Transverse colon (tissue), 4 donors: Measurements from ENCODE around the gene ARHGAP31. TPM values are rescaled to one million over a fixed set of nuclear protein-coding genes. Genes with fewer than 3 reads are reported as not detected.

Source experiments
- DNase-seq: peaks from one replicate; pipeline ENCODE4 v3.0.0-alpha.2; 2019
- H3K27ac ChIP-seq, 4 donors: fragments of 200-600 bp; sonication (generic); 2 replicates each; pipeline ENCODE4 v1.5.1; 2016 to 2018; ENCODE audit warnings: inconsistent platforms in 4 of 4
- H3K27me3 ChIP-seq: fragments of 200-600 bp; sonication (generic); 2 replicates; pipeline ENCODE4 v1.5.1; 2017; ENCODE audit warnings: inconsistent platforms
- H3K36me3 ChIP-seq, 4 donors: fragments of 200-600 bp; sonication (generic); 2 replicates each; pipeline ENCODE4 v1.5.1; 2017 to 2019; ENCODE audit warnings: inconsistent platforms in 4 of 4
- H3K4me1 ChIP-seq, 4 donors: fragments of 200-600 bp; sonication (generic); 2 replicates each; pipeline ENCODE4 v1.5.1; 2017 to 2020; ENCODE audit warnings: inconsistent platforms in 4 of 4
- H3K4me3 ChIP-seq, 4 donors: fragments of 200-600 bp; sonication (generic); 1 replicate in 1 of 4; 2 replicates in 3 of 4; pipeline versions ENCODE4 v1.5.1 to v1.6.1; 2017 to 2019; ENCODE audit warnings: inconsistent platforms in 4 of 4
- H3K9me3 ChIP-seq, 2 donors: fragments of 200-600 bp; sonication (generic); 2 replicates each; pipeline ENCODE4 v1.5.1; 2017 to 2019; ENCODE audit warnings: inconsistent platforms in 2 of 2
- EP300 ChIP-seq: sonication (generic); formaldehyde crosslinking; IDR thresholded peaks from one replicate; pipeline ENCODE4 v1.6.1; 2017; ENCODE audit warnings: antibody characterized with exemption, low read depth
- POLR2A ChIP-seq: fragments of 450-650 bp; IDR thresholded peaks from one replicate; pipeline ENCODE4 v1.6.1; 2016; ENCODE audit warnings: antibody characterized with exemption, mild to moderate bottlenecking, moderate library complexity
- POLR2AphosphoS5 ChIP-seq, 3 donors: sonication (generic); formaldehyde crosslinking; IDR thresholded peaks; one replicate each; pipeline ENCODE4 v1.6.1; 2016; ENCODE audit warnings: antibody characterized with exemption in 3 of 3
- WGBS, 2 donors: methylation state at CpG; one replicate each; pipeline ENCODE4 v1.1.5; 2018; ENCODE audit warnings: low coverage in 1 of 2; 5-methylcytosine and 5-hydroxymethylcytosine counted together
- in situ Hi-C, 4 donors: fragments of 200-750 bp; cut with MboI; loops; one replicate each; pipeline versions ENCODE4 v1.15.0 to v1.15.1; 2017; ENCODE audit warnings: low sequenced_read_pairs in 3 of 4, low pct_ligation_motif_present in 1 of 4, low pct_unique_long_range_greater_than_20kb in 1 of 4
- intact Hi-C: fragments of 100-400 bp; cut with DNase I; formaldehyde crosslinking; loops from one replicate; pipeline ENCODE4 v1.15.1; 2023; ENCODE audit warnings: low total_unique reads
- total RNA-seq, 4 donors: library from RNA; depleted of rRNA; stranded (reverse); fragments of >200 nt; gene quantifications; one replicate each; pipeline ENCODE4 v1.1.0, GENCODE V29; 2016
- TF ChIP-seq, protein P1 (sequence below), 5 experiments: fragments of 200-600 bp in 3 of 5; fragments of 450-650 bp in 2 of 5; sonication (generic) in 3 of 5; IDR thresholded peaks; 1 replicate in 2 of 5; 2 replicates in 3 of 5; pipeline ENCODE4 v1.5.1; 2016 to 2017; ENCODE audit warnings: antibody characterized with exemption in 5 of 5, inconsistent platforms in 3 of 5, mild to moderate bottlenecking in 2 of 5, moderate library complexity in 1 of 5

ARHGAP31 gene
- total RNA-seq, 4 donors from 2014 or later, result 6.7 to 68.5 (median 9.6) TPM

DNA sequence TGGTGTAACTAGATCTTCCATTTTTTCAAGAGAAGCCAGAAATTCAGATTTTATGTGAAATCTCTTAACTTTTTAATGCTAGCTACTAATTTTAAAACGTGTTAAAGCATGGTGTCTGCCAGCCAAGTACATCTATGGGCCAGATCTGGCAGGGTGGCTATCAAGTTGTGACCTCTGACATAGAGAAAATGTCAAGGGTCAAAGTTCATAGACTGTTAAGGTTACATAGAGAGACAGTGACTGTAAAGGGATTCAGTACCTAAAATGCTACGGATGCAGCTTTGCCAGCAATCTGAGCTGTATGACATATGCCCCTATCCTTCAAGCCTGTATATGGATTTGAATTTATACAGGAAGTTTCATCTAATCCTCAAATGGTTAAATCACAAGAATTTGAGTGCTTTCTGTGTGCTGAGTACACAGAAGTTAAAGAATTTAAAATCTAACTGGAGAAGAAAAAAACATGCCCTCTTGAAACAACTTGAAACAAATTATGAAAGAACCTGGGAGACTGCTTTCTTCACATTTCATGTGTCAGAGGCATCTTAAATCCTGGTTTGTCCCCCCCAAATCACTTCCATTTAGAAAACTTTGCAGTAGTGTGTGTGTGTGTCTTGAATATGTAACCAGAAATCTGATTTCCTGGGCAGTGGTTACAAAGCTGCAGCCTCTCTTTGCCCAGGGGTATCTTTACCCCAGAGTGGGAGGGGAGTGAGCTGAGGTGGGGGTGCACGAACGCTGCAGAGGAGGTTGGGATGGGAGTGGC lies 895 bp upstream of the ARHGAP31 start:
- no peaks in the 10 kb centered on the region for H3K27me3 ChIP-seq
- H3K4me3 ChIP-seq, result peak overlapping the region; percentile 72 to 79 (median 76)
- WGBS, 2 donors, result 21 to 59% methylated on average over 2 to 4 of the region's 4 CpGs
- H3K9me3 ChIP-seq, result no peaks in the 10 kb centered on the region
- TF ChIP-seq EP300 (no peak), POLR2A (no peak), POLR2AphosphoS5 (IDR thresholded peaks at IDR 0.05) (no peak)
- TF ChIP-seq, protein P1, sequence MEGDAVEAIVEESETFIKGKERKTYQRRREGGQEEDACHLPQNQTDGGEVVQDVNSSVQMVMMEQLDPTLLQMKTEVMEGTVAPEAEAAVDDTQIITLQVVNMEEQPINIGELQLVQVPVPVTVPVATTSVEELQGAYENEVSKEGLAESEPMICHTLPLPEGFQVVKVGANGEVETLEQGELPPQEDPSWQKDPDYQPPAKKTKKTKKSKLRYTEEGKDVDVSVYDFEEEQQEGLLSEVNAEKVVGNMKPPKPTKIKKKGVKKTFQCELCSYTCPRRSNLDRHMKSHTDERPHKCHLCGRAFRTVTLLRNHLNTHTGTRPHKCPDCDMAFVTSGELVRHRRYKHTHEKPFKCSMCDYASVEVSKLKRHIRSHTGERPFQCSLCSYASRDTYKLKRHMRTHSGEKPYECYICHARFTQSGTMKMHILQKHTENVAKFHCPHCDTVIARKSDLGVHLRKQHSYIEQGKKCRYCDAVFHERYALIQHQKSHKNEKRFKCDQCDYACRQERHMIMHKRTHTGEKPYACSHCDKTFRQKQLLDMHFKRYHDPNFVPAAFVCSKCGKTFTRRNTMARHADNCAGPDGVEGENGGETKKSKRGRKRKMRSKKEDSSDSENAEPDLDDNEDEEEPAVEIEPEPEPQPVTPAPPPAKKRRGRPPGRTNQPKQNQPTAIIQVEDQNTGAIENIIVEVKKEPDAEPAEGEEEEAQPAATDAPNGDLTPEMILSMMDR (IDR thresholded peaks at IDR 0.05), result no peak
- intact Hi-C loops (no loop called here), in situ Hi-C loops (loop anchor here in 1 of 4 donors (25.0 kb wide), 1 partner anchor 394 kb away; the partner anchor contains the start of gene COX17)
- H3K36me3 ChIP-seq, result no peaks in the 10 kb centered on the region
- H3K27ac ChIP-seq, result peak overlapping the region; percentile 90 to 92 (median 92)
- no peak for DNase-seq
- peaks cover 6 to 37% (median 14%) of the 10 kb centered on the region in 4 donors for H3K4me1 ChIP-seq

DNA sequence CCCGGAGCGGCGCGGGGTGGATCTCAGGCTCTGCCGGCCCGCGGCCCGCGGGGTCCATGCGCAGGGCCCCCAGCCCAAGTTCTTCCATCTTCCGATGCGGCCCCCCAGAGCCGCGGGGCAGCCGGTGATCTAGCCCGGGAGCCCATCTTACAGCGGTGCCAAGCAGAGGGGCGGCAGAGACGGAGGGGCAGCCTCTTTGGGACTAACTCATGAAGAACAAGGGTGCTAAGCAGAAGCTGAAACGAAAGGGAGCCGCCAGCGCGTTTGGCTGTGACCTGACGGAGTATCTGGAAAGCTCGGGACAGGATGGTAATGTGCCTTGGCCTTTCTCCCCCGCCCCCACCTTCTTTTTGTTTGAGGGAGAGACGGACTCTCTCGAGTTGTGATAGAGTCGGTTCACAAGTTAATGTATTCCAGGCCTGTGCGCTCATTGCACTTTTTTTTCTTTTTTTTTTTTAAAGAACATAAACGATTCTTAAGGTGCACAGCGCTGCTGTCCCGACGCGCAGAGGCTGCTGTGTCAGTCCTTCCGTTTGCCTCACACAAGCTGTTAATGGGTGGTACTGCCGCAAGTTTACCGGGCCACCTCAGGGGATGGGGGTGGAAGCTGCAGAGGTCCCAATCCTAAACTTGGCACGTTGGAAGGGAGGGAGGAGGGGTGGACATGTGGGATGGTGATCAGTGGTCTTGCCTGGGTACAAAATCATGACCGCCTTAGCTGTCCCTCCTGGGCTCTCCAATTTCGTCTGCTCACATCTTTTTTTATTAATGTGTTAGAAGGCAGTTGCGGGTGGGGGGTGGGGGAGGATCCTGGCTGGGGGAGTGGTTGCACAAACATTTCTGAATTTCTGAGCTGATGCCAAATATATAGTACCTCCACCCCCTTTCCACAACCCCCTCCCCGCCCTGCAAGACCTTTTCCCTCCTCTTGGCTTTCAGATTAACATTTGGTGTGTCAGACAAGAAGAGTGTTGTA lies 801 bp downstream of the ARHGAP31 start:
- H3K27me3 ChIP-seq, result no peaks in the 10 kb centered on the region
- TF ChIP-seq POLR2AphosphoS5 (IDR thresholded peaks at IDR 0.05), result peak in 1 of 3 donors; percentile 23
- TF ChIP-seq POLR2A, result no peak
- intact Hi-C loops (loop anchor here (2.0 kb wide), 1 partner anchor 28 kb away; no protein-coding TSS in a partner anchor), in situ Hi-C loops (loop anchor here in 1 of 4 donors (25.0 kb wide), 1 partner anchor 392 kb away; the partner anchor contains the start of gene COX17)
- H3K36me3 ChIP-seq, result peaks cover 0 to 4% (median 0%) of the 10 kb centered on the region in 4 donors
- no peaks in the 10 kb centered on the region for H3K9me3 ChIP-seq
- peak overlapping the region; percentile 90 to 92 (median 92) for H3K27ac ChIP-seq
- peak; percentile 48 for DNase-seq
- H3K4me3 ChIP-seq, result peak overlapping the region; percentile 72 to 79 (median 76)
- WGBS, 2 donors, result 3 to 31% methylated on average over 4 to 26 of the region's 43 CpGs
- peaks cover 6 to 37% (median 14%) of the 10 kb centered on the region in 4 donors for H3K4me1 ChIP-seq

DNA sequence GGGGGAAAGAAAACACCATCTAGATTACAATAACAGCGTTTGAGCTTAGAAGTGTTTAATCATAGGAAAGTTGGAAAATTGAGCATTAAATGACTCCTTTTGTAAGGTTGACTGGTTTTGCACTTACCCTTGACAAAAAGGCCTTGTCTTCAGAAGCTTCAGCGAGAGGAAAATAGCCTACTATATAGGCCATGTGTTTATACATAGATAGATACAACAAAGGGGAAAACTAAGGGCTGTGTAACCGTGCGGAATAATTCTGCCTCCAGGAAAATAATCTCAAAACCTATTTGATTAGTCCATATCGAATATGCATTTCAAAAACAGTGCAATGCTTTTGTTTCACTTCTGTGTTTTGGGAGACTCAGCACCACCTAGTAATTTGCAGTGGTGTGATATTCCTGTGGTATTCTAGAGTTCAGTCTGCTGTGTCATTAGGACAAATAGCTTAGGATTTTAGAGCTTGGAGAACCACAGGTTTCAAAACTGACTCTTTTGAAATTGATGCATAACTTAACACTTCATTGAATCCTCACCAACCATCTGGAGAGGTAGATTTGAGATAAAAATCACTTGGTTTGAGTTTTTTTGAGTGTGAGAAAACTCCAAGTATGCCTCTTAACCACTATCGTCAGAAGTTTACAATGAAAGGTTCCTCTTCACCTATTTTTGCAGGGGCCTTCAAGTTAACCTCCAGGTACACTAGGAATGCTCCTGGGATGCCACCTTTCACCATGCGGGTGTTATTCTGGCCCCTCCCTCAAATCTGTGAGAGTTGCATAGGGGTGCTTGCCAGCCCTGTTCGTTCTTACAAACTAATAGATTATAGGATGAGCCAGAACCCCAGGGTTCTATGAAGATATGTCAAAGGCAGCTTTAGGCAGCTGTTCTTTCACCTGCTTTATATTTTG lies 1.9 kb downstream of the ARHGAP31 start:
- Histone ChIP-seq H3K4me3 (peak overlapping the region in 3 of 4 donors; percentile 76 to 79 (median 77)), H3K27me3 (no peaks in the 10 kb centered on the region), H3K36me3 (peaks cover 0 to 4% (median 0%) of the 10 kb centered on the region in 4 donors), H3K4me1 (peaks cover 6 to 37% (median 14%) of the 10 kb centered on the region in 4 donors), H3K9me3 (no peaks in the 10 kb centered on the region), H3K27ac (peak overlapping the region; percentile 90 to 92 (median 92))
- DNase-seq, result no peak
- in situ Hi-C loops, result loop anchor here in 1 of 4 donors (25.0 kb wide), 1 partner anchor 391 kb away; the partner anchor contains the start of gene COX17
- TF ChIP-seq EP300, result no peak
- TF ChIP-seq, protein P1 (IDR thresholded peaks at IDR 0.05), result no peak
- TF ChIP-seq POLR2AphosphoS5 (IDR thresholded peaks at IDR 0.05), result no peak
- TF ChIP-seq POLR2A, result no peak
- WGBS, 2 donors, result 43 to 53% methylated on average over 7 to 8 of the region's 8 CpGs
- intact Hi-C loops, result loop anchor here (2.0 kb wide), 1 partner anchor 27 kb away; no protein-coding TSS in a partner anchor

DNA sequence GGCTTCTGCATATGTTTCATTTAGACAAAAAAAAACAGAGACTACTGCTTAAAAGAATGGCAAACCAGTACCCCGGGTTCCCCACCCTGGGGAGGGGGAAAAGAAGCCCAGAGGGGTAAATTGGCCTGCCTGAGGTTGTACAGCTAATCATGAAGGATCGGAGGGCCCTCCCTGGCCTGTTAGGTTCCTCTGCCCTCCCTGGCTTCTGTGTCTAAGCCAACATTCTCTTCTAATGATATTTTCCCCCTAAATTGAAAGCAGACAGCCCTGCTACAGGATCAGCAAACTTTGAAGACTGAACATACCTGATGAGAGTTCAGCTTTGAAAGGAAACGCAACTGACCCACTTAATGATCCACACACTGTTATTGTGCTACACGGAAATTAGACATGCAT lies 2.5 kb downstream of the ARHGAP31 start:
- peak overlapping the region; percentile 90 to 92 (median 92) for H3K27ac ChIP-seq
- in situ Hi-C loops (loop anchor here in 1 of 4 donors (25.0 kb wide), 1 partner anchor 391 kb away; the partner anchor contains the start of gene COX17), intact Hi-C loops (no loop called here)
- H3K4me3 ChIP-seq, result peak overlapping the region in 1 of 4 donors; percentile 76
- DNase-seq, result no peak
- no peaks in the 10 kb centered on the region for H3K27me3 ChIP-seq
- TF ChIP-seq POLR2AphosphoS5 (IDR thresholded peaks at IDR 0.05), result no peak
- no peak for TF ChIP-seq POLR2A
- TF ChIP-seq EP300, result no peak
- TF ChIP-seq, protein P1 (IDR thresholded peaks at IDR 0.05), result no peak
- H3K36me3 ChIP-seq, result peaks cover 0 to 4% (median 0%) of the 10 kb centered on the region in 4 donors
- no peaks in the 10 kb centered on the region for H3K9me3 ChIP-seq
- 74 to 82% methylated on average over 2 to 4 of the region's 4 CpGs for WGBS, 2 donors
- H3K4me1 ChIP-seq, result peaks cover 6 to 37% (median 14%) of the 10 kb centered on the region in 4 donors
